Epithelial cell of esophagus (primary cell): ENCODE data around the gene TIGD3.

Source experiments
- DNase-seq: peaks from one replicate; pipeline ENCODE4 v3.0.0; 2010; ENCODE audit warnings: low read depth
- H3K4me3 ChIP-seq: 2 replicates; pipeline ENCODE4 v1.5.1; 2011; ENCODE audit warnings: mild to moderate bottlenecking, low read length, control low read depth
- TF ChIP-seq, protein P1 (sequence below): IDR thresholded peaks from 2 replicates; pipeline ENCODE4 v1.5.1; 2011; ENCODE audit warnings: low read depth, mild to moderate bottlenecking, low read length, control low read depth, inconsistent platforms; ENCODE audit not compliant: insufficient read depth; ENCODE audit errors: missing control alignments

TIGD3 gene

DNA sequence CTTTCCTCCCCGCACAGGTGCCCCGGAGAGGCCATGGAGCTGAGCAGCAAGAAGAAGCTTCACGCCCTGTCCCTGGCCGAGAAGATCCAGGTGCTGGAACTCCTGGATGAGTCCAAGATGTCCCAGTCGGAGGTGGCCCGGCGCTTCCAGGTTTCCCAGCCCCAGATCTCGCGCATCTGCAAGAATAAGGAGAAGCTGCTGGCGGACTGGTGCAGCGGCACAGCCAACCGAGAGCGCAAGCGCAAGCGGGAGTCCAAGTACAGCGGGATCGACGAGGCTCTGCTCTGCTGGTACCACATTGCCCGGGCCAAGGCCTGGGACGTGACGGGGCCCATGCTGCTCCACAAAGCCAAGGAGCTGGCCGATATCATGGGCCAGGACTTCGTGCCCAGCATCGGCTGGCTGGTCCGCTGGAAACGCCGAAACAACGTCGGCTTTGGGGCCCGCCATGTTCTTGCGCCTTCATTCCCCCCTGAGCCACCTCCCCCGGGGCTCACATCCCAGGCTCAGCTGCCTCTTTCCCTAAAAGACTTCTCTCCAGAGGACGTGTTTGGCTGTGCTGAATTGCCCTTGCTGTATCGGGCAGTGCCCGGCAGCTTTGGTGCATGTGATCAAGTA, 1.3 kb downstream of the TIGD3 start:
- TF ChIP-seq, protein P1, sequence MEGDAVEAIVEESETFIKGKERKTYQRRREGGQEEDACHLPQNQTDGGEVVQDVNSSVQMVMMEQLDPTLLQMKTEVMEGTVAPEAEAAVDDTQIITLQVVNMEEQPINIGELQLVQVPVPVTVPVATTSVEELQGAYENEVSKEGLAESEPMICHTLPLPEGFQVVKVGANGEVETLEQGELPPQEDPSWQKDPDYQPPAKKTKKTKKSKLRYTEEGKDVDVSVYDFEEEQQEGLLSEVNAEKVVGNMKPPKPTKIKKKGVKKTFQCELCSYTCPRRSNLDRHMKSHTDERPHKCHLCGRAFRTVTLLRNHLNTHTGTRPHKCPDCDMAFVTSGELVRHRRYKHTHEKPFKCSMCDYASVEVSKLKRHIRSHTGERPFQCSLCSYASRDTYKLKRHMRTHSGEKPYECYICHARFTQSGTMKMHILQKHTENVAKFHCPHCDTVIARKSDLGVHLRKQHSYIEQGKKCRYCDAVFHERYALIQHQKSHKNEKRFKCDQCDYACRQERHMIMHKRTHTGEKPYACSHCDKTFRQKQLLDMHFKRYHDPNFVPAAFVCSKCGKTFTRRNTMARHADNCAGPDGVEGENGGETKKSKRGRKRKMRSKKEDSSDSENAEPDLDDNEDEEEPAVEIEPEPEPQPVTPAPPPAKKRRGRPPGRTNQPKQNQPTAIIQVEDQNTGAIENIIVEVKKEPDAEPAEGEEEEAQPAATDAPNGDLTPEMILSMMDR = no peak
- peak overlapping the region; percentile 55 for H3K4me3 ChIP-seq
- peak; percentile 63 for DNase-seq

GRCh38 chr11:65356394-65356972, 1.9 kb downstream of the TIGD3 start:
- TF ChIP-seq, protein P1 = no peak
- no peak for DNase-seq
- no peak overlapping the region for H3K4me3 ChIP-seq

GRCh38 chr11:65357856-65358356, 3.4 kb downstream of the TIGD3 start:
- DNase-seq = no peak
- TF ChIP-seq, protein P1 = no peak
- no peak overlapping the region for H3K4me3 ChIP-seq

GRCh38 chr11:65362320-65362931, 7.9 kb downstream of the TIGD3 start:
- TF ChIP-seq, protein P1 = no peak

DNA sequence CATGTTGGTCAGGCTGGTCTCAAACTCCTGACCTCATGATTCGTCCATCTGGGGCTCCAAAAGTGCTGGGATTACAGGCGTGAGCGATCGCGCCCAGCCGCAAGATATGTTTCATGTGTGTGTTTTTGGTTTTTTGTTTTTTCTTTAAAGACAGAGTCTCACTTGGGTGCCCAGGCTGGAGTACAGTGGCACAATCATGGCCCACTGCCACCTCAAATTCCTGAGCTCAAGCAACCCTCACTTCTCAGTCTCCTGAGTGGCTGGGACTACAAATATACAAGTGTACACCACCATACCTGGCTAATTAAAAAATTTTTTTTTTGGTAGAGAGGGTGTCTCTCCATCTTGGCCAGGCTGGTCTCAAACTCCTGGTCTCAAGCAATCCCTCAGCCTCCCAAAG, 8.4 kb downstream of the TIGD3 start:
- no peak for DNase-seq
- H3K4me3 ChIP-seq = no peak overlapping the region
- TF ChIP-seq, protein P1 = no peak

More at GRCh38 chr11:65362320-65362931, 7.9 kb downstream of the TIGD3 start:
- H3K4me3 ChIP-seq = no peak overlapping the region
- no peak for DNase-seq

- TF ChIP-seq, protein P1 = no peak
- H3K4me3 ChIP-seq = no peak overlapping the region
- DNase-seq = no peak
These were observed 9.2 kb downstream of the TIGD3 start for GRCh38 chr11:65363770-65364169.

- no peak overlapping the region for H3K4me3 ChIP-seq
- TF ChIP-seq, protein P1 = peak; percentile 77
- DNase-seq = peak; percentile 84
These were observed 11.8 kb downstream of the TIGD3 start for GRCh38 chr11:65366340-65366773.
